Neural progenitor cell (in vitro differentiated cells): ENCODE measurements around the gene THAP4.

ENCODE experiments used
- EZH2 ChIP-seq: fragments of 200-600 bp; sonication (generic); IDR thresholded peaks from 2 replicates; pipeline ENCODE4 v1.6.1; 2017; ENCODE audit warnings: antibody characterized with exemption, mild to moderate bottlenecking, moderate library complexity
- EZH2phosphoT487 ChIP-seq: fragments of 200-600 bp; sonication (generic); IDR thresholded peaks from 2 replicates; pipeline ENCODE4 v1.6.1; 2017; ENCODE audit warnings: antibody characterized with exemption
- TF ChIP-seq, protein P1 (sequence below): fragments of 200-600 bp; sonication (generic); IDR thresholded peaks from 2 replicates; pipeline ENCODE4 v1.5.1; 2017; ENCODE audit warnings: antibody characterized with exemption, mild to moderate bottlenecking

DNA sequence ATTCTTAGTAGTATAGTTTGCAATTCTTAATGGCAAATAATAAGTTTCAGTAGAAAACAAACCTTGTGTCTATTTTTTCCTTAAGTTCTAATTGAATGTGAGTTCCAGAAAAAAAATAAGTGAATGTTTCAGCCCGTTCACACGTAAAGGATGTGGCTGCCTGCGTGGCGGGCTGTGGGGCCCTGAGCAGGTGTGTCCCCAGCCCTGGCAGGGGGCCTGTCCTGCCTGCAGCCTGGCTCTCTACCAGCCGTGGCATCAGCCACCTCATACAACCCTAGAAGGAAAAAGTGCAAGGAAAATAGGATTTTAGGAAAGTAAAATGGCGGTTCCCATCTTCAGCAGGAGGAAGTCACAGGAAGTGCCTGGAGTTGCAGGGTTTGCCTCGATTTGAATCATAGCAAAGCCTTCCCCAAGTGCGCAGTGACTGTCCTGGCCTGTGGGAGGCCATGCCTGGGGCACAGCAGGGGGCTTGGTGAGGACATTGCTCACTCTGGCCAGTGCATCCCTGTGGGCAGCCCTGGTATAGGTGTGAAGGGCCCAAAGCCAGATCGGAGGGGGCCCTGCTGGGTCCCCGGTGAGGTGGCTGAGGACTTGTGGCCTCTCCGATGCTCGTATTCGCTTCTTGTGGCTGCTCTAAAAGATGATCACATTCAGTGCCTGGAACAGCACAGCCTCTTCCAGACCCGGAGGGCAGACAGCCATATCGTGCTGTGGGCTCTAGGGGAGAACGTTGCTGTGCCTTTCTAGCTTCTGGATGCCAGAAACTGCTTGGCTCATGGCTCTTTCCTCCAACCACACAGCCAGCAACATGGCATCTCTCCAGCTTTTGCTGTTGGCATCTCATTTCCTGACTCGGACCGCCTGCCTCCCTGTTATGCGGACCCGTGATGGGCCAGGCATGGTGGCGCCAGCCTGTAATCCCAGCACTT, 37.1 kb upstream of the THAP4 start:
- TF ChIP-seq EZH2 (no peak), EZH2phosphoT487 (no peak)
- TF ChIP-seq, protein P1, sequence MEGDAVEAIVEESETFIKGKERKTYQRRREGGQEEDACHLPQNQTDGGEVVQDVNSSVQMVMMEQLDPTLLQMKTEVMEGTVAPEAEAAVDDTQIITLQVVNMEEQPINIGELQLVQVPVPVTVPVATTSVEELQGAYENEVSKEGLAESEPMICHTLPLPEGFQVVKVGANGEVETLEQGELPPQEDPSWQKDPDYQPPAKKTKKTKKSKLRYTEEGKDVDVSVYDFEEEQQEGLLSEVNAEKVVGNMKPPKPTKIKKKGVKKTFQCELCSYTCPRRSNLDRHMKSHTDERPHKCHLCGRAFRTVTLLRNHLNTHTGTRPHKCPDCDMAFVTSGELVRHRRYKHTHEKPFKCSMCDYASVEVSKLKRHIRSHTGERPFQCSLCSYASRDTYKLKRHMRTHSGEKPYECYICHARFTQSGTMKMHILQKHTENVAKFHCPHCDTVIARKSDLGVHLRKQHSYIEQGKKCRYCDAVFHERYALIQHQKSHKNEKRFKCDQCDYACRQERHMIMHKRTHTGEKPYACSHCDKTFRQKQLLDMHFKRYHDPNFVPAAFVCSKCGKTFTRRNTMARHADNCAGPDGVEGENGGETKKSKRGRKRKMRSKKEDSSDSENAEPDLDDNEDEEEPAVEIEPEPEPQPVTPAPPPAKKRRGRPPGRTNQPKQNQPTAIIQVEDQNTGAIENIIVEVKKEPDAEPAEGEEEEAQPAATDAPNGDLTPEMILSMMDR, result no peak
